Sigmoid colon (tissue), 7 donors: ENCODE results near the gene ANKH. TPM values are rescaled to one million over a fixed set of nuclear protein-coding genes. Genes with fewer than 3 reads are reported as not detected.

Experiments used
- DNase-seq: peaks from one replicate; pipeline ENCODE4 v3.0.0-alpha.2; 2019
- H3K27ac ChIP-seq, 4 donors: fragments of 200-600 bp; sonication (generic); one replicate each; pipeline ENCODE4 v1.5.1; 2016 to 2019; ENCODE audit warnings: mild to moderate bottlenecking in 1 of 4
- H3K27me3 ChIP-seq, 3 donors: fragments of 200-600 bp; sonication (generic); one replicate each; pipeline ENCODE4 v1.5.1; 2019; ENCODE audit warnings: mild to moderate bottlenecking in 1 of 3
- H3K36me3 ChIP-seq, 4 donors: fragments of 200-600 bp; sonication (generic); one replicate each; pipeline ENCODE4 v1.5.1; 2016 to 2019
- H3K4me1 ChIP-seq, 4 donors: fragments of 200-600 bp; sonication (generic); one replicate each; pipeline ENCODE4 v1.5.1; 2017 to 2019
- H3K4me3 ChIP-seq, 4 donors: fragments of 200-600 bp; sonication (generic); one replicate each; pipeline ENCODE4 v1.5.1; 2017 to 2019; ENCODE audit warnings: mild to moderate bottlenecking in 2 of 4, moderate library complexity in 1 of 4
- H3K9me3 ChIP-seq, 4 donors: fragments of 200-600 bp in 3 of 4; sonication (generic) in 3 of 4; one replicate each; pipeline versions ENCODE4 v1.5.1 to v1.6.1; 2013 to 2019
- CTCF ChIP-seq, 4 experiments: fragments of 450-650 bp in 3 of 4; fragments of 200-600 bp in 1 of 4; IDR thresholded peaks; one replicate each; pipeline ENCODE4 v1.5.1; 2016 to 2019; ENCODE audit warnings: antibody characterized with exemption in 4 of 4, mild to moderate bottlenecking in 3 of 4, moderate library complexity in 2 of 4
- EP300 ChIP-seq, 4 donors: sonication (generic); formaldehyde crosslinking; IDR thresholded peaks; one replicate each; pipeline ENCODE4 v1.6.1; 2017; ENCODE audit warnings: antibody characterized with exemption in 4 of 4
- POLR2A ChIP-seq, 2 donors: fragments of 450-650 bp; IDR thresholded peaks; one replicate each; pipeline ENCODE4 v1.6.1; 2016; ENCODE audit warnings: antibody characterized with exemption in 2 of 2, mild to moderate bottlenecking in 2 of 2, moderate library complexity in 2 of 2
- POLR2AphosphoS5 ChIP-seq, 4 donors: sonication (generic); formaldehyde crosslinking; IDR thresholded peaks; one replicate each; pipeline ENCODE4 v1.6.1; 2017; ENCODE audit warnings: antibody characterized with exemption in 4 of 4
- WGBS, 2 donors: extraction: QIAGEN DNeasy Blood & Tissue Kit; methylation state at CpG; one replicate each; pipeline ENCODE4 v1.1.7; 2013; 5-methylcytosine and 5-hydroxymethylcytosine counted together
- intact Hi-C: fragments of 100-400 bp; cut with DNase I; formaldehyde crosslinking; loops from one replicate; pipeline ENCODE4 v1.15.1; 2023
- polyA plus RNA-seq, 3 donors: library from polyadenylated mRNA; stranded (reverse); fragments of 200-250 nt; gene quantifications; one replicate each; pipeline ENCODE4 v1.2.3, GENCODE V29; 2013
- total RNA-seq, 4 donors: library from RNA; depleted of rRNA; stranded (reverse); fragments of >200 nt; gene quantifications; one replicate each; pipeline ENCODE4 v1.1.0, GENCODE V29; 2016
- donor health status: healthy with polysubstance abuse.
- donor health status: Bipolar disorder and iron deficiency.
- donor health status: healthy.

Gene ANKH
- total and polyA plus RNA-seq, 7 donors = 16.4 to 49.9 (median 24.7) TPM

- H3K27ac ChIP-seq = no peak overlapping the region
- 64 to 73% methylated on average over 1 of the region's 1 CpG for WGBS, 2 donors
- H3K4me1 ChIP-seq = peaks cover 0 to 9% (median 9%) of the 10 kb centered on the region in 4 donors
- H3K27me3 ChIP-seq = no peaks in the 10 kb centered on the region
- no peak overlapping the region for H3K4me3 ChIP-seq
- intact Hi-C loops = no loop called here
- no peak for DNase-seq
- peaks cover 9 to 79% (median 24%) of the 10 kb centered on the region in 4 donors for H3K36me3 ChIP-seq
- no peaks in the 10 kb centered on the region for H3K9me3 ChIP-seq
- no peak for TF ChIP-seq CTCF (IDR thresholded peaks at IDR 0.05)
- no peak for TF ChIP-seq EP300 (IDR thresholded peaks at IDR 0.05)
- TF ChIP-seq POLR2AphosphoS5 (IDR thresholded peaks at IDR 0.05) = no peak
- no peak for TF ChIP-seq POLR2A (IDR thresholded peaks at IDR 0.05)
These were observed 175.5 kb downstream of the ANKH start for GRCh38 chr5:14696057-14696456.

- peaks cover 0 to 5% (median 2%) of the 10 kb centered on the region in 4 donors for H3K9me3 ChIP-seq
- 88 to 89% methylated on average over 2 of the region's 2 CpGs for WGBS, 2 donors
- H3K36me3 ChIP-seq = peaks cover 9 to 87% (median 30%) of the 10 kb centered on the region in 4 donors
- no peak overlapping the region for H3K27ac ChIP-seq
- TF ChIP-seq CTCF (IDR thresholded peaks at IDR 0.05) (no peak), POLR2AphosphoS5 (IDR thresholded peaks at IDR 0.05) (no peak), EP300 (IDR thresholded peaks at IDR 0.05) (no peak), POLR2A (IDR thresholded peaks at IDR 0.05) (no peak)
- no peak overlapping the region for H3K4me3 ChIP-seq
- intact Hi-C loops = no loop called here
- H3K4me1 ChIP-seq = peaks cover 0 to under 1% (median under 1%) of the 10 kb centered on the region in 4 donors
- no peak for DNase-seq
- no peaks in the 10 kb centered on the region for H3K27me3 ChIP-seq
These were observed 176.4 kb downstream of the ANKH start for GRCh38 chr5:14695152-14695551.

GRCh38 chr5:14693070-14693469 is 178.5 kb downstream of the ANKH start:
- WGBS, 2 donors = 98 to 99% methylated on average over 5 of the region's 5 CpGs
- H3K27ac ChIP-seq = no peak overlapping the region
- no peak for DNase-seq
- peaks cover 9 to 87% (median 46%) of the 10 kb centered on the region in 4 donors for H3K36me3 ChIP-seq
- no peaks in the 10 kb centered on the region for H3K4me1 ChIP-seq
- peaks cover 0 to 5% (median 2%) of the 10 kb centered on the region in 4 donors for H3K9me3 ChIP-seq
- no peaks in the 10 kb centered on the region for H3K27me3 ChIP-seq
- intact Hi-C loops = no loop called here
- no peak for TF ChIP-seq POLR2AphosphoS5 (IDR thresholded peaks at IDR 0.05)
- TF ChIP-seq POLR2A (IDR thresholded peaks at IDR 0.05) = no peak
- TF ChIP-seq EP300 (IDR thresholded peaks at IDR 0.05) = no peak
- TF ChIP-seq CTCF (IDR thresholded peaks at IDR 0.05) = no peak
- H3K4me3 ChIP-seq = no peak overlapping the region

GRCh38 chr5:14687023-14687665 is 184.4 kb downstream of the ANKH start:
- DNase-seq = no peak
- H3K4me3 ChIP-seq = no peak overlapping the region
- TF ChIP-seq CTCF (IDR thresholded peaks at IDR 0.05) = no peak
- no peak for TF ChIP-seq POLR2AphosphoS5 (IDR thresholded peaks at IDR 0.05)
- no peak for TF ChIP-seq POLR2A (IDR thresholded peaks at IDR 0.05)
- TF ChIP-seq EP300 (IDR thresholded peaks at IDR 0.05) = no peak
- intact Hi-C loops = no loop called here
- peaks cover 0 to 71% (median 32%) of the 10 kb centered on the region in 4 donors for H3K36me3 ChIP-seq
- 67 to 72% methylated on average over 4 of the region's 4 CpGs for WGBS, 2 donors
- H3K27me3 ChIP-seq = no peaks in the 10 kb centered on the region
- peaks cover 0 to 25% (median 8%) of the 10 kb centered on the region in 4 donors for H3K4me1 ChIP-seq
- no peak overlapping the region for H3K27ac ChIP-seq
- peaks cover 0 to 5% (median 2%) of the 10 kb centered on the region in 4 donors for H3K9me3 ChIP-seq
